Left lung (tissue), 10 donors: ENCODE measurements around the gene ADGRG6. TPM values are rescaled to one million over a fixed set of nuclear protein-coding genes. Genes with fewer than 3 reads are reported as not detected.

Experiments
- ATAC-seq: fragments of 200-7000 bp; cut with Tn5 transposase; one replicate; pipeline ENCODE4 v1.9.1; 2020; ENCODE audit warnings: moderate library complexity
- DNase-seq, 4 donors: peaks; one replicate each; pipeline ENCODE4 v3.0.0-alpha.2; 2013 to 2020
- H3K27ac ChIP-seq, 2 donors: fragments of 200-600 bp; sonication (generic) in 1 of 2; one replicate each; pipeline versions ENCODE4 v1.5.0 to v1.8.0; 2020 to 2021
- H3K27me3 ChIP-seq, 2 donors: fragments of 200-600 bp; sonication (generic) in 1 of 2; one replicate each; pipeline versions ENCODE4 v1.5.0 to v1.8.0; 2020 to 2021
- H3K36me3 ChIP-seq, 2 donors: fragments of 200-600 bp; sonication (generic) in 1 of 2; one replicate each; pipeline versions ENCODE4 v1.5.0 to v1.8.0; 2020 to 2021
- H3K4me1 ChIP-seq, 2 donors: fragments of 200-600 bp; one replicate each; pipeline ENCODE4 v1.8.0; 2021
- H3K4me3 ChIP-seq, 2 donors: fragments of 200-600 bp; sonication (generic) in 1 of 2; one replicate each; pipeline versions ENCODE4 v1.5.0 to v1.8.0; 2020 to 2021; ENCODE audit warnings: mild to moderate bottlenecking in 1 of 2
- H3K9me3 ChIP-seq, 2 donors: fragments of 200-600 bp; sonication (generic) in 1 of 2; one replicate each; pipeline versions ENCODE4 v1.5.0 to v1.8.0; 2020 to 2021
- intact Hi-C, 2 donors: fragments of 100-400 bp; cut with DNase I; formaldehyde crosslinking; loops; one replicate each; pipeline versions ENCODE4 v1.11.2 to v1.14.2; 2022
- polyA plus RNA-seq, 6 donors: library from polyadenylated mRNA; unstranded; fragments of 120-200 nt; gene quantifications; one replicate each; pipeline ENCODE4 v1.2.1, GENCODE V29; 2013; ENCODE audit not compliant: insufficient read length in 6 of 6
- total RNA-seq, 2 donors: library from RNA; stranded (reverse); fragmentation: NEBNext Ultra II Directional; extraction: Animal tissue kit (Norgen Biotek cat#: 25700); gene quantifications; one replicate each; pipeline ENCODE4 v1.2.1, GENCODE V29; 2021
- TF ChIP-seq, protein P1 (sequence below), 2 donors: fragments of 200-600 bp; sonication (generic) in 1 of 2; IDR thresholded peaks; one replicate each; pipeline versions ENCODE4 v1.5.0 to v1.8.0; 2021; ENCODE audit warnings: antibody characterized with exemption in 2 of 2
- donor health status: DM: no; HTN: yes; CAD: no.
- donor health status: DM: no; HTN: no; CAD: no.

Gene ADGRG6
- total and polyA plus RNA-seq, 8 donors: 34.2 to 160 (median 137) TPM

DNA sequence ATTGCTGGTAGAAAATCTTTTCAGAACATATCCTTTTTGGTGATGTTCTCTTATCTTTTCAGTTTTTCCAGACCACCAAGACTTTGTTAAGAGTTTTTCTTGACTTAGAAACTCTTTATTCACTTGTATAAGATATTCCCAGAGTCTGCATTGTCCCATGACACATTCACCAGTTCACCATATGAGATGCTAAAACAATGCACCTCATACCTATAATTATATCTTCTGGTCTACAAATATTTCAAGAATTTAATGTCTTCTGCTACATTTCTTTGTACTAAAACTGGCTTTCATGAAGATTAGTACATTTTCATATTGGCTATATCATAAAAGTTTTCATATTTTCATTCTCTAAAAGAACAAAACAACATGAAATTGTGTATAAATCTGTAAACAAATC, 111.3 kb downstream of the ADGRG6 start:
- intact Hi-C loops: no loop called here
- no peaks in the 10 kb centered on the region for H3K9me3 ChIP-seq
- ATAC-seq: no peak

DNA sequence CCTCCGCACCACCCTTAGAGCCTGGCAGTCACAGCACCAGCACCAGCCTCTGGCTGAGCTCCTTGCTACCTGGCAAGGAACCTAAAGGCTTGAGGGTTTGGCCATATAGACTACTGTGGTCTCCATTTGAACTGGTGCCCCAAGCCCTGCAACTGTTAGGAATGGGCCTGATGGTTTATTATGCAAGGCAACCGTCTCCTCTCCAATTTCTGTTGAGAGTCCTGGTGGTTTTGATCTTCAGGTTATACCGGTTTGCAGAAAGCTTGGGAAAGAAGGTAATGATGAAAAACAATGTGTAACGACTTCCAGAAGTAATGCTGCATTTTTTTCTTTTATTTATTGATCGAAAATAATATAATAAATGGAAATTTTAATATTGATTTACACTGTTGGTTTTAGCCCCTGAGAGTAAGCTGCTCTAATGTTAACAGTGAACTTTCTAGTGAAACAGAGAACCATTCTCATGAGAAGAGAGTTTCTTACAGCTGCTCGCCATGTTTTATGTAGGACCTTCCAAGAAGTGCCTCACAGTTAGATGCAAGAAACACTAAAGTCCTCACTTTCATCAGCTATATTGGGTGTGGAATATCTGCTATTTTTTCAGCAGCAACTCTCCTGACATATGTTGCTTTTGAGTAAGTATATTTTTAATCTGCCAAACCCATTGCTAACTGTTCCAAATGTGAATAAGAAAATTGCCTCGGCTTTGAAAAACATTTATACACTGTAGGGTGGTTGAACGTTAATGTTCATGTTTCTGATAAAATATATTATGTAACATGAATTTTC, 112.8 kb downstream of the ADGRG6 start:
- TF ChIP-seq, protein P1, sequence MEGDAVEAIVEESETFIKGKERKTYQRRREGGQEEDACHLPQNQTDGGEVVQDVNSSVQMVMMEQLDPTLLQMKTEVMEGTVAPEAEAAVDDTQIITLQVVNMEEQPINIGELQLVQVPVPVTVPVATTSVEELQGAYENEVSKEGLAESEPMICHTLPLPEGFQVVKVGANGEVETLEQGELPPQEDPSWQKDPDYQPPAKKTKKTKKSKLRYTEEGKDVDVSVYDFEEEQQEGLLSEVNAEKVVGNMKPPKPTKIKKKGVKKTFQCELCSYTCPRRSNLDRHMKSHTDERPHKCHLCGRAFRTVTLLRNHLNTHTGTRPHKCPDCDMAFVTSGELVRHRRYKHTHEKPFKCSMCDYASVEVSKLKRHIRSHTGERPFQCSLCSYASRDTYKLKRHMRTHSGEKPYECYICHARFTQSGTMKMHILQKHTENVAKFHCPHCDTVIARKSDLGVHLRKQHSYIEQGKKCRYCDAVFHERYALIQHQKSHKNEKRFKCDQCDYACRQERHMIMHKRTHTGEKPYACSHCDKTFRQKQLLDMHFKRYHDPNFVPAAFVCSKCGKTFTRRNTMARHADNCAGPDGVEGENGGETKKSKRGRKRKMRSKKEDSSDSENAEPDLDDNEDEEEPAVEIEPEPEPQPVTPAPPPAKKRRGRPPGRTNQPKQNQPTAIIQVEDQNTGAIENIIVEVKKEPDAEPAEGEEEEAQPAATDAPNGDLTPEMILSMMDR (IDR thresholded peaks at IDR 0.05): no peak
- no peak overlapping the region for H3K4me3 ChIP-seq
- ATAC-seq (no peak), DNase-seq (no peak)
- no peaks in the 10 kb centered on the region for H3K27me3 ChIP-seq
- no peak overlapping the region for H3K27ac ChIP-seq
- intact Hi-C loops: no loop called here
- H3K9me3 ChIP-seq: no peaks in the 10 kb centered on the region
- no peaks in the 10 kb centered on the region for H3K36me3 ChIP-seq
- H3K4me1 ChIP-seq: no peaks in the 10 kb centered on the region

More for the DNA sequence above, 111.3 kb downstream of the ADGRG6 start:
- Histone ChIP-seq H3K27ac (no peak overlapping the region), H3K27me3 (no peaks in the 10 kb centered on the region), H3K4me1 (no peaks in the 10 kb centered on the region), H3K36me3 (no peaks in the 10 kb centered on the region), H3K4me3 (no peak overlapping the region)
- no peak for DNase-seq
- TF ChIP-seq, protein P1 (IDR thresholded peaks at IDR 0.05): no peak

DNA sequence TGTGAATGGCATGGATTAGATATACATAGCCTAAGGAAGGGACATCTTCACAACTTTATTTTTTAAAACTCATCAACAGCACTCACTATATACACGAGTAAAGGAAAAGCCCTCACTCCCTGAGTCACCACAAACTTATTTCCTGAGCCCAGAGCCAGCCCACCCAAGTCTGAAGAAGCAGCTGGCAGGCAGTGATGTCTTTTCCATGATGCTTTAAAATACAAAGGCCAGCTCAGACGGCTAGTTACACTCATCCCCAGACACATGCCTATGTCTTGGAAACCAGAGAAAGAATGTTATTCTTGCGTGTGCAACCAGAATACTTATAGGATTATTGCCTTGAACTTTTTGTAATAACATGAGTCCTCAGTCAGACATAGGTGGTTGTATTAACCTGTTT, 114.4 kb downstream of the ADGRG6 start:
- TF ChIP-seq, protein P1 (IDR thresholded peaks at IDR 0.05): no peak
- H3K27me3 ChIP-seq: no peaks in the 10 kb centered on the region
- ATAC-seq (peak; percentile 80), DNase-seq (peak in 3 of 4 donors; percentile 24 to 75 (median 39))
- intact Hi-C loops: no loop called here
- no peaks in the 10 kb centered on the region for H3K4me1 ChIP-seq
- no peak overlapping the region for H3K4me3 ChIP-seq
- no peaks in the 10 kb centered on the region for H3K9me3 ChIP-seq
- peak overlapping the region in 1 of 2 donors; percentile 65 for H3K27ac ChIP-seq
- peaks cover 0 to 6% of the 10 kb centered on the region in 2 donors for H3K36me3 ChIP-seq

DNA sequence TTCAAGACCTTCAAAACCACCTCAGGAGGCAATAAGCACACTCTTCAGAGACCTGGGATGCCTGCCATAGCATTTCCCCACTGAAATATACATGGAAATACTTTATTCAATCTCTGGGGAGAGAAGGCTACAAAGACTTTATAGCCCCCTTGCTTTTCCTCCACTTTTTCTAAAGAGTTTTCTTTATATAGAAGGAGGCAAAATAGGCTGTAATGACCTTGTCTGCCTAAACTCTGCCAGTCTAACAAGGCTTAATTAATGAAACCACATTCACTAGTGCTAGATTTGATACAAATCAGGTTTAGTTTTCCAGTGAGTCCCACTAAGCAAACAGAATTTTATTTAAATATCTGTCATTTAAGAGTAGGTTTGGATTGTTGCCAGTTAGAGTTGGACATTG, 114.9 kb downstream of the ADGRG6 start:
- Histone ChIP-seq H3K9me3 (no peaks in the 10 kb centered on the region), H3K4me3 (no peak overlapping the region), H3K27ac (peak overlapping the region in 1 of 2 donors; percentile 65), H3K36me3 (peaks cover 0 to 6% of the 10 kb centered on the region in 2 donors), H3K4me1 (no peaks in the 10 kb centered on the region), H3K27me3 (no peaks in the 10 kb centered on the region)
- TF ChIP-seq, protein P1 (IDR thresholded peaks at IDR 0.05): no peak
- DNase-seq: no peak
- intact Hi-C loops: no loop called here
- ATAC-seq: no peak

DNA sequence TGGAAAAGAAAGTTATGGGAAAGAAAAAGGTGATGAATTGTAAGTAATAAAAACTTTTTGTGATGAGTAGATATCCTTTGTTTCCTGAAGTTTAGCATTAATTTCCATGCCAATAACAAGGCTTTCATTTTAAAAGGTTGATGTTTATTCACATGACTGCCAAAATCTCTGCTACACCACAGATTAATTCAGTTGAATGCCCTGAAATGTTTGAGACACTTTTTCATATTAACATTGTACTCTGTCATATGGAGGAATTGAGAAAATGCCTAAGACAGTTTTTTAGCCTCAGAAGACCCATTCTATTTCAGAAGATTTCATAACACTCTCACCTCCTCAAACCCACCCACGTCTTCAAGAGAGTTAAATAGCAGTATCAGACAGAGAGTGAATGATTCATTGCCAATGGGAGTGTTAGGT, 115.5 kb downstream of the ADGRG6 start:
- Histone ChIP-seq H3K27ac (no peak overlapping the region), H3K9me3 (no peaks in the 10 kb centered on the region), H3K4me3 (no peak overlapping the region), H3K4me1 (no peaks in the 10 kb centered on the region), H3K36me3 (peaks cover 0 to 6% of the 10 kb centered on the region in 2 donors), H3K27me3 (no peaks in the 10 kb centered on the region)
- intact Hi-C loops: no loop called here
- DNase-seq: no peak
- TF ChIP-seq, protein P1 (IDR thresholded peaks at IDR 0.05): no peak
- ATAC-seq: no peak
